KMS-11 (cell line): ENCODE data around the gene SDHB.

ENCODE experiments used
- H2AFZ ChIP-seq: fragments of 200-600 bp; sonication (generic); 2 replicates; pipeline ENCODE4 v1.6.1; 2016; ENCODE audit warnings: antibody characterized with exemption, mixed run types, low read depth
- H3K27ac ChIP-seq: fragments of 200-600 bp; sonication (generic); 2 replicates; pipeline ENCODE4 v1.6.1; 2016; ENCODE audit warnings: mild to moderate bottlenecking, mixed run types
- H3K27me3 ChIP-seq: fragments of 200-600 bp; sonication (generic); 2 replicates; pipeline ENCODE4 v1.6.1; 2017; ENCODE audit warnings: mild to moderate bottlenecking, low read depth, mixed run types, moderate library complexity; ENCODE audit not compliant: insufficient read depth
- H3K36me3 ChIP-seq: fragments of 200-600 bp; sonication (generic); 2 replicates; pipeline ENCODE4 v1.6.1; 2017; ENCODE audit warnings: mild to moderate bottlenecking, mixed run types; ENCODE audit not compliant: insufficient read depth
- H3K4me1 ChIP-seq: fragments of 200-600 bp; sonication (generic); 2 replicates; pipeline ENCODE4 v1.6.1; 2016; ENCODE audit warnings: mild to moderate bottlenecking, low read depth, mixed run types; ENCODE audit not compliant: poor library complexity, severe bottlenecking
- H3K4me2 ChIP-seq: fragments of 200-600 bp; sonication (generic); 2 replicates; pipeline ENCODE4 v1.7.0; 2016; ENCODE audit warnings: mild to moderate bottlenecking, mixed run types
- H3K4me3 ChIP-seq: fragments of 200-600 bp; sonication (generic); IDR thresholded peaks from 2 replicates; pipeline ENCODE4 v1.6.1; 2017; ENCODE audit warnings: low read depth, low read length, mixed read lengths; ENCODE audit not compliant: insufficient read depth
- H3K79me2 ChIP-seq: fragments of 200-600 bp; sonication (generic); 2 replicates; pipeline ENCODE4 v1.6.1; 2016; ENCODE audit warnings: low read depth, mixed run types; ENCODE audit not compliant: insufficient read depth
- H3K9ac ChIP-seq: fragments of 200-600 bp; sonication (generic); 2 replicates; pipeline ENCODE4 v1.6.1; 2016; ENCODE audit warnings: mild to moderate bottlenecking, mixed run types
- H4K20me1 ChIP-seq: fragments of 200-600 bp; sonication (generic); 2 replicates; pipeline ENCODE4 v1.6.1; 2016; ENCODE audit warnings: mild to moderate bottlenecking, mixed run types; ENCODE audit not compliant: insufficient read depth
- TF ChIP-seq, protein P1 (sequence below): fragments of 200-600 bp; sonication (generic); conservative IDR thresholded peaks from 2 replicates; pipeline ENCODE4 v1.6.1; 2017; ENCODE audit warnings: low read depth, mild to moderate bottlenecking, antibody characterized with exemption, low read length, moderate library complexity, mixed read lengths

The SDHB gene

GRCh38 chr1:17007121-17007520, 46.7 kb downstream of the SDHB start:
- no peak overlapping the region for H3K4me3 ChIP-seq
- peaks cover 27% of the 10 kb centered on the region for H3K4me1 ChIP-seq
- no peaks in the 10 kb centered on the region for H3K36me3 ChIP-seq
- H4K20me1 ChIP-seq: no peaks in the 10 kb centered on the region
- H3K9ac ChIP-seq: no peak overlapping the region
- H3K4me2 ChIP-seq: no peak overlapping the region
- no peak overlapping the region for H2AFZ ChIP-seq
- H3K79me2 ChIP-seq: no peaks in the 10 kb centered on the region
- H3K27me3 ChIP-seq: peaks cover 7% of the 10 kb centered on the region; the same call in 1 of the 2 replicates
- no peak overlapping the region for H3K27ac ChIP-seq
- TF ChIP-seq, protein P1, sequence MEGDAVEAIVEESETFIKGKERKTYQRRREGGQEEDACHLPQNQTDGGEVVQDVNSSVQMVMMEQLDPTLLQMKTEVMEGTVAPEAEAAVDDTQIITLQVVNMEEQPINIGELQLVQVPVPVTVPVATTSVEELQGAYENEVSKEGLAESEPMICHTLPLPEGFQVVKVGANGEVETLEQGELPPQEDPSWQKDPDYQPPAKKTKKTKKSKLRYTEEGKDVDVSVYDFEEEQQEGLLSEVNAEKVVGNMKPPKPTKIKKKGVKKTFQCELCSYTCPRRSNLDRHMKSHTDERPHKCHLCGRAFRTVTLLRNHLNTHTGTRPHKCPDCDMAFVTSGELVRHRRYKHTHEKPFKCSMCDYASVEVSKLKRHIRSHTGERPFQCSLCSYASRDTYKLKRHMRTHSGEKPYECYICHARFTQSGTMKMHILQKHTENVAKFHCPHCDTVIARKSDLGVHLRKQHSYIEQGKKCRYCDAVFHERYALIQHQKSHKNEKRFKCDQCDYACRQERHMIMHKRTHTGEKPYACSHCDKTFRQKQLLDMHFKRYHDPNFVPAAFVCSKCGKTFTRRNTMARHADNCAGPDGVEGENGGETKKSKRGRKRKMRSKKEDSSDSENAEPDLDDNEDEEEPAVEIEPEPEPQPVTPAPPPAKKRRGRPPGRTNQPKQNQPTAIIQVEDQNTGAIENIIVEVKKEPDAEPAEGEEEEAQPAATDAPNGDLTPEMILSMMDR: no peak

DNA sequence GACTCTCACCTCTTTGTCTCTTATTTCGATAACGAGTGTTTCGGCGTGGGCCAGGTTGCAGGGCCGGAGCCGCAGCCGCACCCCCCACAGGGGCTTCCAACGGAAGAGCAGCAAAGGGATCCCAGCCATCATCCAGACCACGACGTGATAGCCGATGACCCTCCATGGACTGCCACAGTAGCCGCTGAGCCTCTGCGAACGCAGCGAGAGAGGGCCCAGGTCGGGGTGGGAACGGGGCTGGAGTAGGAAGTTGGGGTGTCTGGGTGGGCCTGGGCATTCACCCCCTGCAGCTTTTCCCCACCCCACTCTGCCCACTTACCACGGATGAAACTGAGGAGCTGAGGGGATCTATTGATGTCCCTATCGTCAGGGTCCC, 48.5 kb downstream of the SDHB start:
- no peaks in the 10 kb centered on the region for H3K36me3 ChIP-seq
- peaks cover 15% of the 10 kb centered on the region for H3K4me1 ChIP-seq
- H3K27me3 ChIP-seq: no peaks in the 10 kb centered on the region; the same call in 1 of the 2 replicates
- H3K27ac ChIP-seq: no peak overlapping the region
- H3K4me2 ChIP-seq: no peak overlapping the region
- TF ChIP-seq, protein P1: no peak
- no peak overlapping the region for H3K4me3 ChIP-seq
- H3K79me2 ChIP-seq: no peaks in the 10 kb centered on the region
- no peaks in the 10 kb centered on the region for H4K20me1 ChIP-seq
- H3K9ac ChIP-seq: no peak overlapping the region
- no peak overlapping the region for H2AFZ ChIP-seq

DNA sequence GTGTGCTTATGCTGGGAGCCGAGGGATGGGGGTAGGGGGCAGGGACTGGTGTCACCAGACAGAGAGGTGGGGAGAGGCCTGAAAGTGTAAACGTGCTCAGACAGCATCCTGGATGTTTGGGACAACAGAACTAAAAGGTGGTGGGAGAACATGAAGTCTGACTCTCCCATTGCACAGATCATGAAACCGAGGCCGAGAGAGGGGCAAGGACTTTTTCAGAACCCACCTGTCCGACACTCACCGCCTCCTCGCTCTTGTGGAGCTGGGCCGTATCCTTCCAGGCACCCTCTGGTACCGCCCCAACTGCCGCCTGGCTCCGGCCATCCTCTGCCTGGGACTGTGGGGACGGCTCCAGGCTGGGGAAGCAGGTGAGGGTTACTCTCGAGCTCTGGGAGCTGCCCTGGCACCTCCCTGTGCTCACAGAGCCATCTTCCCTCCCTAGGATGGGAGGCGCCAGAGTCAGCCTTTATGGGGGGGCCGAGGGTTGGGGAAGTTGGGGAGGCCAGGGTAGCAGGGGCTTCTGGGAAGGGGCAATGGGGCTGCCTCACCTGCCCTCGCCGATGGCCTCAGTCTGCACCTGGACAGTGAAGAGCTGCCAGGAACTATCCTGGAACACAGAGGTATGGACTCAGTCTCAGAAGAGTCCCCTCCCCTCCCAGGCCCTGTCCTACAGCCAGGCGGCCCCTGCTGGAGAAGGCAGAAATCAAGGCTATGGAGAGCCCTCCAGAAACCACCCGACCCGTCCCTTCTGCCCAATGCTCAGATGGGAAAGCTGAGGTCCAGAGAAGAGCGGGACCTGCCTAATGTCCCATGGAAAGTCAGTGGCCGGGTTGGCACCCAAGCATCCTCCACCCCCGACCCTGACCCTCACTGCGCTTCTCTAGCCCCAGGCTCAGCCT, 49.1 kb downstream of the SDHB start:
- Histone ChIP-seq H4K20me1 (no peaks in the 10 kb centered on the region), H3K36me3 (no peaks in the 10 kb centered on the region), H2AFZ (no peak overlapping the region), H3K4me2 (no peak overlapping the region), H3K9ac (no peak overlapping the region), H3K4me3 (no peak overlapping the region), H3K27ac (no peak overlapping the region), H3K27me3 (no peaks in the 10 kb centered on the region), H3K4me1 (peaks cover 10% of the 10 kb centered on the region), H3K79me2 (no peaks in the 10 kb centered on the region)
- TF ChIP-seq, protein P1: no peak

GRCh38 chr1:17002524-17002902, 51.3 kb downstream of the SDHB start:
- no peaks in the 10 kb centered on the region for H4K20me1 ChIP-seq
- H3K27me3 ChIP-seq: no peaks in the 10 kb centered on the region
- no peaks in the 10 kb centered on the region for H3K36me3 ChIP-seq
- H3K79me2 ChIP-seq: no peaks in the 10 kb centered on the region
- H3K9ac ChIP-seq: no peak overlapping the region
- no peak overlapping the region for H3K27ac ChIP-seq
- no peak overlapping the region for H2AFZ ChIP-seq
- H3K4me2 ChIP-seq: no peak overlapping the region
- TF ChIP-seq, protein P1: no peak
- H3K4me3 ChIP-seq: no peak overlapping the region
- H3K4me1 ChIP-seq: peaks cover 7% of the 10 kb centered on the region
